Measurements from ENCODE around the gene PTPN14.

PTPN14 gene

GRCh38 chr1:214310777-214311690 lies 240.4 kb downstream of the PTPN14 start:
- TF ChIP-seq, protein P1, sequence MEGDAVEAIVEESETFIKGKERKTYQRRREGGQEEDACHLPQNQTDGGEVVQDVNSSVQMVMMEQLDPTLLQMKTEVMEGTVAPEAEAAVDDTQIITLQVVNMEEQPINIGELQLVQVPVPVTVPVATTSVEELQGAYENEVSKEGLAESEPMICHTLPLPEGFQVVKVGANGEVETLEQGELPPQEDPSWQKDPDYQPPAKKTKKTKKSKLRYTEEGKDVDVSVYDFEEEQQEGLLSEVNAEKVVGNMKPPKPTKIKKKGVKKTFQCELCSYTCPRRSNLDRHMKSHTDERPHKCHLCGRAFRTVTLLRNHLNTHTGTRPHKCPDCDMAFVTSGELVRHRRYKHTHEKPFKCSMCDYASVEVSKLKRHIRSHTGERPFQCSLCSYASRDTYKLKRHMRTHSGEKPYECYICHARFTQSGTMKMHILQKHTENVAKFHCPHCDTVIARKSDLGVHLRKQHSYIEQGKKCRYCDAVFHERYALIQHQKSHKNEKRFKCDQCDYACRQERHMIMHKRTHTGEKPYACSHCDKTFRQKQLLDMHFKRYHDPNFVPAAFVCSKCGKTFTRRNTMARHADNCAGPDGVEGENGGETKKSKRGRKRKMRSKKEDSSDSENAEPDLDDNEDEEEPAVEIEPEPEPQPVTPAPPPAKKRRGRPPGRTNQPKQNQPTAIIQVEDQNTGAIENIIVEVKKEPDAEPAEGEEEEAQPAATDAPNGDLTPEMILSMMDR (IDR thresholded peaks at IDR 0.05; ENCODE audit: control extremely low read depth, extremely low read depth, low read depth, missing control alignments): no peak
- POLR2A ChIA-PET: no interaction called here
- CTCF ChIA-PET: interaction anchor here (1.1 to 12.6 kb wide), 3 partner anchors 12 to 50 kb away, joined by 3 to 235 read pairs (median 13); no protein-coding TSS in a partner anchor
- no peak for DNase-seq (ENCODE audit: extremely low spot score)

DNA sequence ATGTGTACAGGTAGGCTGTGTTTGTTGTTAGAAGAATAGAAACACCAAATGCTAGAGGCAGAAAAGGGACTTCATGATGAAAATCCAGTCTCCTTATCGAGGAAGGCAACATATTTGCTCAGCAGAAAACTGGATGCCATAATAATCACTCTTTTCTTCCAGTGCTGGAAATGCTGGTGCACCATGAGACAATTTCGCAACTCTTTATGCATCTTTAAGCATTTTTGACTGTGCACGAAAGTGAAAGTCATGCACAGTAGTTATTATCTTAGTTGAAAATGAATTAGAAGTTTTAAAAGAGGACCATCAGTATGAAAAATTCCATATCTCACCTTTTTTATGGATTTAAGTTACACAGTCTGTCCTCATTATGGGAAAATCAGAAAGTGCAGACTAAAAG lies 241.4 kb downstream of the PTPN14 start:
- ChIA-PET POLR2A (no interaction called here), CTCF (interaction anchor here (1.0 to 1.2 kb wide), 2 partner anchors 22 to 49 kb away, joined by 3 read pairs; no protein-coding TSS in a partner anchor)
- DNase-seq (ENCODE audit: extremely low spot score): no peak
- TF ChIP-seq, protein P1 (IDR thresholded peaks at IDR 0.05; ENCODE audit: control extremely low read depth, extremely low read depth, low read depth, missing control alignments): no peak

DNA sequence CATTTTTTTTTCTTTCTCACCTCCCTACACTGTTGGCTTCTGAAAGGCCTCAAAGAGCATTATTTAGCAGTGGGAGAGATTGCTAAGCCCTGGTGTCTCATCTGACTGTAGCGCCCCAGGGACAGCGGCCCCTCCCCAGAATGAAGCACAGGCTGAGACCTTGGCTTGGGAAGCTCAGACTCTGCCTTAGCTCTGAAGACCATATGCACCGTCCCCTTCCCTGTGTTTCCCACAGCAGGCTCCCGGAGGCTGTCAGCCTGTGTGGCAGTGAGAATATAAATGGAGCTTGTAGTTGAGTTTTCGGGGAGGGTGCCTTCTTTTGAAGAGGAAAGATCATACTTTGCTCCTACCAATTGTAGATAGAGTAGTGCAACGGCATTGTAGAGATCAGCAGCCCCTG lies 245.1 kb downstream of the PTPN14 start:
- TF ChIP-seq, protein P1 (IDR thresholded peaks at IDR 0.05; ENCODE audit: control extremely low read depth, extremely low read depth, low read depth, missing control alignments): no peak
- ChIA-PET CTCF (interaction anchor here (1.0 to 1.9 kb wide), 6 partner anchors 11 to 322 kb away, joined by 3 to 15 read pairs (median 6); no protein-coding TSS in a partner anchor), POLR2A (no interaction called here)
- no peak for DNase-seq (ENCODE audit: extremely low spot score)

DNA sequence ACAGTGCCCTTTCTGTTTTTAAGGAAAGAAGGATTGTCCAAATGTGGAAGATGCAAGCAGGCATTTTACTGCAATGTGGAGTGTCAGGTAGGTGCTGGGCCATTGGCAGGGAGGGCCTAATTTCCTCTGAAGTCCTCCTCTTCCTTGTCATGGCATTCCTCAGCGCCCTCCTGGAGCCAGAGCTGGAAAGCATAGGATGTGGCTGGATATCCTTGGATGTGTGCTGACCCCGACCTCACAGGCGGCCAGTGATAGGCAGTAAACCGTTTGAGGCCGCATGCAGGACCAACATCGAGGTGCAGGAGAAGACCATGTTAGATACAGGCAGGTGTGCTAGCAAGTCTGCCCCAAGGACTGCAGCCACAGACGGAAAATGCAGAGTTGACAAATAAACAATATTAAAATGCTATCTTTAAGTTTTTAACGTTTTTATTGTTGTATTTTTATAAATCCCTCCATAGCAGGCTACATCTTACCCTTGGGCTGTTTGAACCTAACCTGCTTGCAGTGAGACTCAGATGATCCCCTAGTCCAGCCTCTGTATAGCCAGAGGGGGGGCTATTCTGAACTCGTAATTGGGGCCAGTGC lies 246.1 kb downstream of the PTPN14 start:
- no peak for DNase-seq (ENCODE audit: extremely low spot score)
- ChIA-PET POLR2A (interaction anchor here (0.6 kb wide), 1 partner anchor 84 kb away, joined by 3 read pairs; no protein-coding TSS in a partner anchor), CTCF (interaction anchor here (1.0 to 2.0 kb wide), 5 partner anchors 27 to 323 kb away, joined by 3 to 16 read pairs (median 5); no protein-coding TSS in a partner anchor)
- TF ChIP-seq, protein P1 (IDR thresholded peaks at IDR 0.05; ENCODE audit: control extremely low read depth, extremely low read depth, low read depth, missing control alignments): no peak

DNA sequence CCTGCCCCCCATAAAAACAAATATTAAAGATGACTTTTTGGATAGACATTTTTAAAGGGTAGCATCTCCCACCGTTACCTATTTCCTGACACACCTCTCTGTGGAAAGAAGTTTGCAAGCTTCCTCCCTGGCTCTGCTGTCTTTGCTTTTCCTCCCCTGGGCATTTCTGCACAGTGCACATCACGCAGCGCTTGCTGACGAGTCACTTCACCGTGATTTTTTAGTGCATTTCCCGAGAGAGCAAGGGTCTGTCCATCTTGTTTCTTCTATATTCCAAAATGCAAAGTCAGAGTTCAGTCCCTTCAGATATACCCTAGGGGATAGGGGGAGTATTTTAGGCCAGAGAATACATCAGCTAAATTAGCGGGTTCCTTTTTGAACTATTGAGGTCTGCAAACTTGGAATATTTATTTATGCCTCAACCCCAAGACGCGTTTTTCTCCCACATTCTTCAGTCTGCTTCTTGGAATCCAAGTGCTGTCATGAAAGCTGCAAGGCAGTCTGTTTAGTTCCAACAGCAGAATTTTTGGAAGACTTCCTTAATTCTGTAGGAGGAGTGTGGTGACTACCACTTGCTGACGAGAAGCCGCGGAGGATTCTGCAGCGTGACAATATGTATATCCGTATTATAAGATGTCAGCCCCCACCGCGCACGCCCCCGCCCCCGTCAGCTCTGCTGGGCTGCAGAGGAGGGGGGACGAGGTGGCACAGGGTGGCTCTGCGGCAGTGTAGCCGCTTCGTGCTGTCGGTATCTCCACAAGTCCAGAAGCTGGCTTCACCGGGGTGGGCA lies 248.1 kb downstream of the PTPN14 start:
- POLR2A ChIA-PET: no interaction called here
- TF ChIP-seq, protein P1 (IDR thresholded peaks at IDR 0.05; ENCODE audit: control extremely low read depth, extremely low read depth, low read depth, missing control alignments): no peak
- CTCF ChIA-PET: interaction anchor here (0.8 to 2.0 kb wide), 11 partner anchors 18 to 42 kb away, joined by 3 to 16 read pairs (median 5); no protein-coding TSS in a partner anchor
- no peak for DNase-seq (ENCODE audit: extremely low spot score)

GRCh38 chr1:214301526-214301925 lies 249.9 kb downstream of the PTPN14 start:
- POLR2A ChIA-PET: no interaction called here
- TF ChIP-seq, protein P1 (IDR thresholded peaks at IDR 0.05; ENCODE audit: control extremely low read depth, extremely low read depth, low read depth, missing control alignments): no peak

More at GRCh38 chr1:214301526-214301925, 249.9 kb downstream of the PTPN14 start:
- CTCF ChIA-PET: interaction anchor here (1.5 to 3.0 kb wide), 2 partner anchors 30 to 87 kb away, joined by 3 to 13 read pairs; no protein-coding TSS in a partner anchor
- no peak for DNase-seq (ENCODE audit: extremely low spot score)
